NB4 (cell line): ENCODE results near the gene SCGB1D4.

ENCODE experiments used
- CTCF ChIP-seq: IDR thresholded peaks from one replicate; pipeline ENCODE4 v1.5.1; 2012; ENCODE audit warnings: low read depth, low read length
- MAX ChIP-seq: IDR thresholded peaks from 2 replicates; pipeline ENCODE4 v1.6.1; 2011; ENCODE audit warnings: low read depth, low read length
- POLR2A ChIP-seq: IDR thresholded peaks from 2 replicates; pipeline ENCODE4 v1.6.1; 2011; ENCODE audit warnings: mild to moderate bottlenecking; ENCODE audit not compliant: insufficient read length; ENCODE audit errors: extremely low read depth

- TF ChIP-seq CTCF = no peak
- no peak for TF ChIP-seq MAX
- no peak for TF ChIP-seq POLR2A
Observed at GRCh38 chr11:62267576-62267975, 31.3 kb downstream of the SCGB1D4 start.
